HG03175 (cell line): Measurements from ENCODE around the gene ANKRD39.
"Not testable (repeated sequence)": the region's sequence is repeated elsewhere in the genome, so short reads cannot be mapped to it uniquely, and the experiment has no call there.

ENCODE experiments used
- ATAC-seq: cut with Tn5 transposase; IDR thresholded peaks from one replicate; pipeline ENCODE4 v1.9.1; 2021; ENCODE audit warnings: mild to moderate bottlenecking, moderate library complexity; ENCODE audit not compliant: unreplicated experiment

ANKRD39 gene

DNA sequence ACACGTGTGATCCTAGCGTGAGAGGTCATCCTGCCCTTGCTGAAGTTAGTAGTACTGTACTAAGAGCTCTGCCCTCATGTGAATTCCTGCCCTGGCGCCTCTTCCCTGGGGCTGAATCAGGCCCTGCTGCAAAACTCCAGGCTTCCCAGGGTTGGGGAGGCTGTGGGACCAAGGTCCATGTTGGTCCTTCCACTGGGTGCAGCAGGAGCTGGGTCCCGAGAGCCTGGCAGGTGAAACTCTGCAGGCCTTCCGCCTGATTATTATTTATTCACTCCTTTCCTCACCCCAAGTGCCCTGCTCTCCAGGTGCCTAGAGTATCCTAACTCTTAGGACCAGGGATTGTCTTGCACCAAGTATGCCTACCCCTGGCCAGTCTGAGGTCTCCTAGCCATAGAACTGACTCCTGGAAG is 47.0 kb downstream of the ANKRD39 start:
- ATAC-seq, result no peak

DNA sequence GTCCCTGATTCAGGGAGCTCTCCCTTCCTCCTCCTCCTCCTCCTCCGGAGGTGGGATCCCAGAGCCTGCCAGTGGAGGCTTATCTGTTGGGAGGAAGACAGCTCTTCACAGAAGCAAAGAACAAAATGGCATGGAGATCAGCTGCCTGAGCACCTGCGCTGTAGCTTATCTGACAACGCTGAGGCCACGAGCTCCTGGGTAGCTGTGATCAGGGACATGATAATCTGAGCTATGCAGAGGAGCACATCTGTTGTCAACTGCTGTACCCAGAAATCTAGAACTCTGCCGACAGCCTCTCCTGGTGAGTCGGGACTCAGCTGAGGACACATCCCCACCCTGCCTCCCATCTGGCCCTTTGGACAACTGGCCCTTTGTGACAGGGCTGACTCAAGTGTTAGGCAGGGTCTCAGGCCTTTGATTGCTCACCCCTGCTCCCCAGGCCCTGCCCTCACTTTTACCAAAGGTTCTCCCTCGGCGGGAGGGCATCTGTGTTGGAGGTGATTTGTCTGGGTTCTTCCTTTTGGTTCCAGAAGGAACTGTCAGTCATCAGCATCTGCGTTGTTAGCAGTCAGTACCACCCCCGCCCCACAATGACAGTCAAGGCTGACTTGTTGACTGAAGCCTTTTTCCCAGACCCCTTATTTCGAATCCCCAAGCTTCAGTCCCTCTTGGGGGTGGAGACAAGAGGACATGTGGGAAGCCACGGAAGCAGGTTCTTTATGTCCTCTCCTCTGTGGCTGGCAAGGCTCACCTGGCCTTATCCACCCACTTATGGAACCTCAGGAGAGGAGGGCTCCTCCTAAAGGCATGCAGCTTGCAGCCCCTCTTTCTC is 47.6 kb downstream of the ANKRD39 start:
- ATAC-seq, result no peak

DNA sequence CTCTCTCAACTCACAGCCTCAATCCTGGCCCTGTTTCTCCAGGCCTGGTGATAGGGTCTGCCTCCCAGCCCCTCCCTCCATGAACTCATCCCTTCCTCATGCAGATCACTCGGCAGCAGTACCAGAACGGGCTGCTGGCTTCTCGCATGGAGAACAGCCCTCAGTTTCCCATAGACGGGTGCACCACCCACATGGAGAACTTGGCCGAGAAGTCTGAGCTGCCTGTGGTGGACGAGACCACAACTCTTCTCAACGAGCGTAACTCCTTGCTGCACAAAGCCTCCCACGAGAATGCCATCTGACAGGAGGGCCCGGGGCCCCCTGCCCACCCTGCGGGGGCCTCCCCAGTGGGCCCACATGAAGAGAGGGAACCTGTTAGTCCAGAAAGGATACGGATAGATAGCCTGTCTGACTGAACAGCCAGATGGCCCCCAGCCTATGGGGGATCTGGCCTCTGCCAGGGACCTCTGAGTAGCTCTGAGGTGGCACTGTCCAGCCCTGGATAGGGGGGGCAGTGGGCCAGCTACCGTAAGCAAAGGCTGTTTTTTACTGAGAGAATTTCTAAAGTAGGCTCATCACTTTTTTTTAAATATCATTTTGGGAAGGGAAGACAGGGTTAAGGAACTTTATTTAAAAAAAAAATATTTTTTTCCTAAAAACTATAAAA is 48.5 kb downstream of the ANKRD39 start:
- ATAC-seq, result no peak

DNA sequence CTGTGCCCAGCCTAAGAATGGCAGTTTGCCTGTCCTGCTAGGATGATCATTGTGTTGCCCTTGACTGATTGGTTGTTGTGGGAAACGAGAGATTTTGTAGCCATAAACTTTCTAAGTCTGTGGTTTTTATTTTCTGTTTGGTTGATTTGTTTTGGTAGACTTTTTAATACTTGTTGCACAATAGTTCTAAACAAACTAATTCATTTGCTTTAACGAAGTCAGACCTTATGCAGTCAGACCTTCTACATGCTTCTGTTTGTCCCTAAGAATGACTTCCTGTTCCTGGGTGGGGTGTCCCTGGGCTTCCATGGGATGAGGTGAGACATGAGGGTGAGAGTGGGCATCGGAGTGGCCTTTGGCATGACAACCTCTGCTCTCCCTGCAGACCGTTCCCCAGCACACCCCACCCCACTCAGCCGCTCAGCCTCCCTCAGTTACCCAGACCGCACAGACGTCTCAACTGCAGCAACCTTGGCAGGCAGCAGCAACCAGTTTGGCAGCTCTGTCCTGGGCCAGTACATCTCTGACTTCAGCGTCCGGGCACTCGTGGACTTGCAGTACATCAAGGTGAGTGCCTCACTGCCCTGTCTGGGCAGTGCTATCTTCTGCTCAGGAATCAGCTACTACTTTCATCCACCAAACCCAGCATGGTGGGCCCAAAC is 49.5 kb downstream of the ANKRD39 start:
- no peak for ATAC-seq

DNA sequence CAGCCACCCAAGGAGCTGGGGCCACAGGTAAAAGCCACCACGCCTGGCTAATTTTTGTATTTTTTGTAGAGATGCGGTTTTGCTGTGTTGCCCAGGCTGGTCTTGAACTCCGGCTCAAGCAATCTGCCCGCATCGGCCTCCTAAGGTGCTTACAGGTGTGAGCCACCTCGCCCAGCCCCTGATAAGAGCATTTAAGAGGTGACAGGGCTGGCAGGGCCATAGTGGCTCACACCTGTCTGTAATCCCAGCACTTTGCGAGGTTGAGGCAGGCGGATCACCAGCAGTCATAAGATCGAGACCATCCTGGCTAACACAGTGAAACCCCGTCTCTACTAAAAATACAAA is 50.7 kb downstream of the ANKRD39 start:
- no peak for ATAC-seq

DNA sequence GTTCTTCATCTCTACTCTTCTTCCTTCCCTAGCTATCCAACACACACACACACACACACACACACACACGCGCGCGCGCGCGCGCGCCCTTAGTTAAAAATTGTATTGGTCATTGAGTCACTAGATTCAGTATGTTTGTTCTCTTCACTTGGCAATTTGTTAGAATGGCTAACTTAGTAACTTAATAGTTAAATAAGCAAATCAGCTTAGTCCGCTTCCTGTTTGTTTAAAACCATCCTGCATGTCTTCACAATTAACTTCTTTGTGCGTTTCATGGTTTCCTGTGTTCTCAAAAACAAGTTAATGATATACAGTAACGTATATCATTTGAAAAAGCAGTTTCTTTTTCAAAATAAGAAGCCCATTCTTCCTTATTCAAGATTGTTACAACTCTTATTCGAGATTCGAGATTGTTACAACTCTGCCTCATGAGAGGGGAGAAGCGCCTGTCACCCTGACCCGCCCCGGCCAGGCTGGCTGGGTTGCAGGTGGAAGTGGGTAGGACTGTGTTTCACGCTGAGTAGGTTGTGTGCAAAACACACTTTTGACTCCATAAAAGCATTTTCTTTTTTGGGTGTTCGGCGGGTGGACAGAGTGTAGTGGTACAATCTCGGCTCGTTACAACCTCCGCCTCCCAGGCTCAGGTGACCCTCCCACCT is 51.2 kb downstream of the ANKRD39 start:
- ATAC-seq, result peak; percentile 68

DNA sequence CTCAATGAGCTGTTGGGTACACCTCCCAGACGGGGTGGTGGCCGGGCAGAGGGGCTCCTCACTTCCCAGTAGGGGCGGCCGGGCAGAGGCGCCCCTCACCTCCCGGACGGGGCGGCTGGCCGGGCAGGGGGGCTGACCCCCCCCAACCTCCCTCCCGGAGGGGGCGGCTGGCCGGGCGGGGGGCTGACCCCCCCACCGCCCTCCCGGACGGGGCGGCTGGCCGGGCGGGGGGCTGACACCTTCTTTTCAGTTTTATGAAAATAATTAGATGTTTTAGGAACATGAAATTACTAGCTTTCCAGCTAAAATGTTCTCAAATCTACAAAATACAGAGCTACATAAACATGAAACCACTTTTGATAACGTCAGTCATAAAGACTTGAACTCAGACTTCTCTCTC is 51.9 kb downstream of the ANKRD39 start:
- ATAC-seq, result not testable (repeated sequence)

DNA sequence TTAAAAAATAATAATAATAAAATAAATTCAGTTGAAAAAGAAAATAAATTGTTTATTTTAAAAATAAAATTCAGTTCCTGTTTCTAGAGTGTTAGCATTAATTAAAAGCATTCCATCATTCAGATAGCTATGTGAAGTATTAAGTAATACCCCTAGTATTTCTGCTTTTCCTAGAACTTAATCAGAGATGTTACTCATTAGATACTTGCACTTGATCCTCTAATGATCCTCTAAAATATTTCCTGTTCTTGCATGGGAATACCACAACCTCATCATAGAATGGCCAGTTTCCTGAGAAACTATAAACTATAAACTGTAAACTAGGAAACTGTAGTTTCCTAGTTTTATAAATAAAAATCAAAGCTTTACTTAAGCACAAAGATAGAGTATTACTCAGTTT is 52.8 kb downstream of the ANKRD39 start:
- no peak for ATAC-seq

DNA sequence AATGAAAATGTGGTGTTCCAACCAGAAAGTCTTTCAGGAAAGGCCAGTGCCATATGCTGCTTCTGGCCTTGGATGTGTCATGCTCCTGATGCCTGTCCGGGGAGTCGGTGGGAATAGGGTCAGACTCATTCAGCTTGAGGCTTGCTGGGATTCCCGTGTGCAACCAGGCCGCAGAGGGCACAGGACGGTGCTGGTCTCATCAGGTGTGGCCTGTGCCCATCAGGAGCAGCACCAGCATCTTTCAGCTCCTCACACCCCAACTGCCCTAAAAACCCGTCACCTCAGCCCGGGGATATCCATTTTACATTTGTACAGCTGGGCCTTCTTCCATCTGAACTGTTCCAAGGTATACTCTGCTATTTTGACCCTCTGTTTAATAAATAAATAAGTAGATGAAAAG is 55.1 kb downstream of the ANKRD39 start:
- ATAC-seq, result no peak

DNA sequence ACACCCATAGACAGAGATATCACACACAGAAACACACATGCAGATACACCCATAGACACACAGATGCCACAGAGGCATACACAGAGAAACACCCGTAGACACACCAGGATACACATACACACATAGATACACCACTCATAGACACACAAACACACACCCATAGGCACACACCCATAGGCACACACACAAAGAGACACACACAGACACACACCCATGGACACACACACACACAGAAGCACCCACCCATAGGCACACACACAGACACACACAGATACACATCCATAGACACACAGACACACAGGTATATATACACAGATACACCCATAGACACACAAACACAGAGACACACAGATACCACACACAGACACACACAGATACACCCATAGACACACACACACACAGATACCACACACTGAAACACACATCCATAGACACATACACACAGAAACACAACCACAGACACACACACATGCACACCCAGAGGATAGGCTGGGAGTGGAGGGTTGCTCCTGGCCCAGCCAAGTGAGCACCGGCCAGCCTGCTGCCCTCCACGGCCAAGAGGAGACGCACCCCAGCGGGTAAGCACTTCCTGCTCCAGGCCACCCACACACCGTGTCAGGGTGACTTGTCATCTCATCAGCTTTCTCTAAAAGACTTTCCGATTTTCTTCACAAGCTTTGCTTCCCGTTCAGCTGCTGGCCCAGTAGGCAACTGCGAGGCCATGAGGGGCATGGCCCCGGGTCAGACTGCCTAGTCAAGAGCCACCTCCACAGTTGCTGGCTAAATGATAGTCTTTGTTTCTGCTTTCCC is 55.8 kb downstream of the ANKRD39 start:
- ATAC-seq, result peak; percentile 35

DNA sequence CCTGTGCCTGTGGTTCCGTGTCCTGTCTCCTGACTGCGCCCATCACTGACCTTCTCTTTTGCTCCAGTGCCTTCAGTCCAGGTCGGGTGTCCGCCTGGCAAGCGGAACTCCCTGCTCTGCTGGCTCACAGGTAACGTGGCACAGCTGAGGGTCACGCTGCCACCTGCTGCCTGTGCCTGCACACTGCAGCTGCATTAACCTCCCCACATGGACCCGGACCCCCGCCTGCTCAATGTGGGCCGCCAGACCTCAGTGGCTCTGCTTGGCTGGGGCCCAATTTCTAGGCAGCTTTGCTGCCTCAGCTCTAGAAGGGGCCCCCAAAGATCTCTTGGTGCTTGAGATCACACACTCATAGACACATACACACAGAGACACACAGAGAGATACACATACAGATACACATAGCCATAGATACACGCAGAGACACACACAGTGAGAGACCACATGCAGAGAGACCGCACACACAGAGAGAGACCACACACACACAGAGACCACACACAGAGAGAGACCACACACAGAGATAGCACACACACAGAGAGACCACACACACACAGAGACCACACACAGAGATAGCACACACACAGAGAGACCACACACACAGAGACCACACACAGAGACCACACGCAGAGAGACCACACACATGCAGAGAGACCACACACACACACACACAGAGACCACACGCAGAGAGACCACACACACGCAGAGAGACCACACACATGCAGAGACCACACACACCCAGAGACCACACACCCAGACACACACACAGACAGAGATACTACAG is 56.6 kb downstream of the ANKRD39 start:
- peak; percentile 80 for ATAC-seq

DNA sequence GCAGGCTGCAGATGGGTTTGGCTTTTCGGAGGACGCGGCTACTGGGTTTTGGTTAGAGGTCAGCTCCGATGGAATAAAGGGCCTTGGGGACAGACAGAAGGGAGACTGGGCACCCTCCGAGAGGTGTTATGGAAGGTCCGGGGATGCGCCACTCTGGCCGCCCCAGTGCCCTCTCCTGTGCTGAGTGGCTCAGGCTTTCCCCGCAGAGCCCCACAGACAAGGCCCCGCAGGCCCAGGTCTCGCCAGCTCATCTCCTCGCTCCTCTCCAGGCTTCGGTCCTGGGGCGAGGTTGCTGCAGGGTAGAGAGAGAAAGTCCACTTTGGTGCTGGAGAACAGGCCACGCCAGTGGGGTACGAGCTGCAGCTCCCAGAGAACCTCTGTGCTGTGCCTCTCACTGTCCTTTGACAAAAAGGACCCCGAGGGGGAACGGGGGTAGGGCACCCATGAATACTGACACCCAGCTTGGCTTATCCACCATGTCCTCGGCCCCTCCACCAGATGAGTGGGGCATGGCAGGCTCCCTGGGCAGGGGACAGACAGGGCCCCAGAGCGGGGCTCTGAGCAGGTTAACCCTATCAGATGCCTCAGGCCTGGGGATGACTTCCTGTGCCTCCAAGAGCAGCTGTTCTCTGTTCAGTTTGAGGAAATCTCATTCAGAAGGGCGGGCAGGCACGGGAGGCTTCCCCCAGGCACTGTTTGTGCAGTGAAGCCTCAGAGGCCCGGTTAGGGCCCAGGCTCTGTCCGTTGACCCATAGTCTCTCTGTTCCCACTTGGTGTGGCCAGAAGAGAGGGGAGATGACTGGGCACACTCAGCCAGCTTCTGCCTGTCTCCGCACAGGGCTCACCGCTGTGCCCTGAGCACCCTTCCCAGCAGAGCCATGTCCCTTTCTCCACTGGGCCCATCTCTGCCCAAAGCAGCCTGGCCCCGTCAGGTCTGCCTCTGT is 57.5 kb downstream of the ANKRD39 start:
- peak; percentile 14 for ATAC-seq

DNA sequence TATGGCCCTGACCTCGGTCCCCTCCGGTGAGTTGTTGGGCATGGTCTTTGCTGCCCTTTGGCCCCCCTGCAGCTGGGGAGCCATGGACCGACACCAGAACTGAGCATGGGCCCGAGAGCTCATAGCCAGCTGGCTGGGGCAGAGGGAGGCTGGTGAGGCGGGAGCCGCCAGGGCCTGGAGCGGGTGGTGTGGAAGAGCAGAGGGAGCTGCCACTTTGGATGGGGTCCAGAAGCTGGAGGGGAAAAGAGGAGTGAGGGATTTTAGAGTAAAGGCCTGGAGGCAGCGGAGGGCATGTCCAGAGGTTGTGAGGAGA is 58.2 kb downstream of the ANKRD39 start:
- ATAC-seq, result no peak

DNA sequence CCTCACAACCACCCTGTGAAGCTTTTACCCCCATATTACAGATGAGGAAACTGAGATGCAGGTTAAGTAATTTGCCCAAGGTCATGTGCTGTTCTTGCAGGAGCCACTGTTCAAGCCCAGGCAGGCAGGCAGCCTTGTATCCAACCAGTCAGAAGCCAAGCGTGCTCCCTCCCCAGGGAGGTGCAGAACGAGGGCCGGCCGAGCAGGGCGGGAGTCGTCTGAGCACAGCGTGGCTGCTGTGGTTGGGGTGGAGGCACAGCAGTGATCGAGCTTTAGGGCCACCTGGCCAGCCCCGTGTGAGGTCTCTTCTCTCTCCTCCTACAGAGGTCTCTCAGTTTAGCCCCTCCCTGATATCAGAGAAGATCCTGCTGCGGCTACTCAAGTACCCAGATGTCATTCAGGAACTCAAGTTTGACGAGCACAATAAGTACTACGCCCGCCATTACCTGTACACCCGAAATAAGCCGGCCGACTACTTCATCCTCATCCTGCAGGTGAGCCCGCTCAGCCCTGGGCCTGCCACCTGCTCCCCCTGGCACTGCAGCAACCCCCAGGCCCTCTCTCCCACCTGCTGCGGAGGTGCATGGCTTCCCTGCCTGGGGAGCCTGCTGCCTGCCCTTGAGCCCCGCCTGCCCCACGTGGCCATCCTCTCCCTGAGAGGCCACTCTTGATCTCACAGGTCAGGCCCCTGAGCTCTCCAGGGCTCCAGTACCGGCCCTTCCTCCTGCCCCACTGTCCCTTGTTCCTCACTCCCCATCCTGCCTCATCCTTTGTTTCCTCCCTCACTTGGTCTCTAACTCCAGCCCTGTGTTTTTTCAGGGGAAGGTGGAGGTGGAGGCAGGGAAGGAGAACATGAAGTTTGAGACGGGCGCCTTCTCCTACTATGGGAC is 58.8 kb downstream of the ANKRD39 start:
- ATAC-seq, result no peak
